HepG2 (cell line): ENCODE measurements around the gene TAS2R4.

Experiments used
- ADNP ChIP-seq: sonication (generic); formaldehyde crosslinking; IDR thresholded peaks from 2 replicates; pipeline ENCODE4 v1.4.0; 2020; ENCODE audit warnings: missing genetic modification reagents
- HDAC6 ChIP-seq: fragments of 200-600 bp; sonication (generic); IDR thresholded peaks from 2 replicates; pipeline ENCODE4 v1.7.0; 2017; ENCODE audit warnings: mild to moderate bottlenecking, antibody characterized with exemption, low read length, low read depth
- NFYB ChIP-seq: sonication (generic); formaldehyde crosslinking; IDR thresholded peaks from 2 replicates; pipeline ENCODE4 v1.4.0; 2020; ENCODE audit warnings: missing genetic modification reagents
- TBP ChIP-seq: sonication (generic); formaldehyde crosslinking; IDR thresholded peaks from 2 replicates; pipeline ENCODE4 v1.5.0; 2020; ENCODE audit warnings: missing genetic modification reagents
- ZNF496 ChIP-seq: sonication (generic); formaldehyde crosslinking; IDR thresholded peaks from 2 replicates; pipeline ENCODE4 v1.8.1; 2023; ENCODE audit warnings: mild to moderate bottlenecking, moderate library complexity, missing genetic modification reagents; ENCODE audit not compliant: insufficient replicate concordance

DNA sequence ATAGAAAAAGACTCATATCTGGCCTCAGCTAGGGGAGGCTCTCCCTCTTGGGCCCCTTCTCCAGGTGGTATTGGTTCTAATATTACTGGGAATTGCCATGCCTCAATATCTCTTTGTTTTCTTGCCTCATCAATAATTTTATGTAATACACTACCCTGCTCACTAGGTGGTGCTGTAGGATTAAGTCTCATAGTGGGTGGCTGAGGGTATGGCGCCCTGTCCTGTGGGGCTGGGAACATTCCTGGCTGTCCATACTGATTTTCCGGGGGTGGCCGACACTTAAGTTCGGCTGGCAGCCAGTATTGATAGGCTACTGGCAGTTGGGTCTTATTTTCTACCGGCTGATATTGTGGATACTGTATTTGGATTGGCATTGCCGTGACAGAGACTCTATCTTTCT is 21.5 kb upstream of the TAS2R4 start:
- TF ChIP-seq NFYB (CRISPR knock-in tag) (no peak), TBP (CRISPR knock-in tag) (no peak), HDAC6 (no peak), ZNF496 (CRISPR knock-in tag) (no peak), ADNP (CRISPR knock-in tag) (no peak)
